ENCODE results near the gene SMIM41.

GRCh38 chr12:52089491-52089890 is 10.0 kb downstream of the SMIM41 start:
- TF ChIP-seq POLR2A (IDR thresholded peaks at IDR 0.05), result no peak
- TF ChIP-seq EP300 (IDR thresholded peaks at IDR 0.05), result no peak

Measured in sigmoid colon (tissue), 4 donors.